NCI-H1048 (cell line): ENCODE data around the gene WFDC10B.
"Not testable (repeated sequence)": the region's sequence is repeated elsewhere in the genome, so short reads cannot be mapped to it uniquely, and the experiment has no call there.

Experiments
- DNase-seq: peaks from one replicate; lab custom pipeline; 2025; lab: John Stamatoyannopoulos, UW

Gene WFDC10B

GRCh38 chr20:45704969-45705637 lies at the start of gene WFDC10B:
TSS of gene WFDC10B (minus strand) at chr20:45705019. CDS start at chr20:45685992, 19,027 bp downstream.
- DNase-seq: no peak

DNA sequence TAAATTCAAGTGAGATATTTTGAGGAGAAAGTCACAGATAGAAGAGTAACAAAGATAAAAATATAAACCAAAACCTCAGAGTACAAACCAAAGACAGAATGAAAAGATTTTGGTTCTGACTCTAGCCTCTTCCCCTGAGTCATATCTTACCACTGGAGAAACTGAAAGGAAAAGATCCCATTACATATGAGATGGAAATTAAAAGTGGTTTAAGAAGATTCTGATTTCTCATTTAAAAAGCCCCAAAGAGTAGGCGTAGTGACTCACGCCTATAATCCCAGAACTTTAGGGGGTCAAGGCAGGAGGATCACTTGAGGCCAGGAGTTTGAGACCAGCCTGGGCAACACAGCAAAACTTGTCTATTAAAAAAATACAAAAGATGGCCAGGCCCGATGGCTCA lies 47.9 kb upstream of the WFDC10B start:
- DNase-seq: no peak

- no peak for DNase-seq
Observed at GRCh38 chr20:45751721-45752120, 46.9 kb upstream of the WFDC10B start.

- DNase-seq: no peak
Observed at GRCh38 chr20:45745015-45745414, 40.2 kb upstream of the WFDC10B start.

DNA sequence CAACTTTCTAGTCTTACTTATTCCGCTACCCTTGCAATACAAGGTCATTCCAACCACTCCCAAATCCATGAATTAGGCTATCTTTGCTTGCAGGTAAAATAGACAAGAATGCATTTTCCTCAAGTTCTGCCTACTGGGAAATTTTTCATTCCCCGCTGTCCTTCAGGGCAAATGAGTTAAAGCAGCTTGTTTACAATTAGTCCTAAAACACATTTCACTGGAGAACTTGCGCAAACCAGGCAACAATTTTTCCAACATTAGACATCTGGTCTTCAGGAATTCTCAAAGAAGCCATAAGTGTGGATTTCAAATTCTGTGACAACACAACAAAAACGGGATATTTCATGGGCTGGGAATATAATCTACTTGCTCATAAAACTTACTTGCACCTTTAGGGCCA lies 37.8 kb upstream of the WFDC10B start:
- no peak for DNase-seq

- no peak for DNase-seq
Observed at GRCh38 chr20:45735988-45736387, 31.2 kb upstream of the WFDC10B start.

DNA sequence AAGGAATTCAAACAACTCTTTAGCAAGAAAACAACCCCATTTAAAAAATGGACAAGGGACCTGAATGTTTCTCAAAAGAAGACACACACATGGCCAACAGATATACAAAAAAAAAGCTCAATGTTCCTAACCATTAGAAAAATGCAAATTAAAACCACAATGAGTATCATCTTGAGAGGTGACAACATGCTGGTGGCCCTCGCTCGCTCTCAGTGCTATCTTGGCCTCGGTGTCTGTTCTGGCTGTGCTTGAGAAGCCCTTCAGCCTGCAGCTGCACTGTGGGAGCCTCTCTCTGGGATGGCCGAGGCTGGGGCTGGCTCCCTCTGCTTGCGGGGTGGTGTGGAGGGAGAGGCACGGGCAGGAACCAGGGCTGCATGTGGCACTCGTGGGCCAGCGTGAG lies 30.7 kb upstream of the WFDC10B start:
- DNase-seq: no peak

DNA sequence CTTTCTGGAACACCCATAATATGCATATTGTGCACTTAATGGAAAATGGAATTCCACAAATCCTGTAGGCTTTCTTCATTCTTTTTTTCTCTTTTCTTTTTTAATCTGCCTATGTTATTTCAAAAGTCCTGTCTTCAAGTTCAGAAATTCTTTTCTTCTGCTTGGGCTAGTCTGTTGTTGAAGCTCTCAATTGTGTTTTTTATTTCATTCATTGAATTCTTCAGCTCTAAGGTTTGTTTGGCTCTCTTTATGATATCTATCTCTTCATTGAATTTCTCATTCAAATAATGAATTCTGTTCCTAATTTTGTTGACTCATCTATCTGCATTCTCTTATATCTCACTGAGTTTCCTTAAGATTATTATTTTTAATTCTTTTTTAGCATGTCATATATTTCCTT lies 27.4 kb upstream of the WFDC10B start:
- no peak for DNase-seq

- no peak for DNase-seq
Observed at GRCh38 chr20:45727044-45727443, 22.2 kb upstream of the WFDC10B start.

DNA sequence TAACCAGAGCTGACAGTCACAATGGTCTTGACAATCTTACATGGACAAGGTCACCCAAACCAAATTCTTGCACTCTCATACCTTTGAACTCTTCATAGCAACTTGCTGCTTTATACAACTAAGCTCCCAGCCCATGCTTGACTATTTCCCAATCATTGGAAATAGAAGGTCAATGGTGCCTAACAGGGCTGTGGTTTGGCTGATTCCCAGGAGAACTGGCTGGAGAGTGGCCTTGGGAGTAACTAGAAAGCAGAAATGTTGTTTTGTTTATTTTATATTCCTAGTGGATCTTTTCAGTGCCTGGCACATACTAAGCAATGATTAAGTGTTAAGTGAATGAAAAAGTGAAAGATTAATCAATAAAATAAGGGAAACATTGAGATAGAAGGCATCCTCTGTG lies 20.3 kb upstream of the WFDC10B start:
- DNase-seq: no peak

DNA sequence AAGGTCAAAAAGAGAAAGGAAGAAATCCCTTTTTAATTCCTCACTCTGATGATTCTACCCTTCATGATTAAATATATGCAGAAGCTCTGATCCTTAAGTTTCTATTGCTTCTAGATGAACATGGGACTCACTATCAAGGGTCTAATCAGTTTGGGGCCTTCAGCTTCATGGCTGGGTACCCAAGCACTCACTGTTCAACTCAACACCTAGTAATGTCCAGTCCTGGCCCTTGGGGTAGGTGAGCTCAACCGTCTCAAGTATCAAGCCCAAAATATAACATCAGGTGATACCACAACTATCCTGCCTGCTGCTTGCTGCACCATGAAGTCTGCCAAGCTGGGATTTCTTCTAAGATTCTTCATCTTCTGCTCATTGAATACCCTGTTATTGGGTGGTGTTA lies 17.2 kb upstream of the WFDC10B start, which contains the start of gene SPINT4:
SPINT4 (plus strand) TSS at position 301 of the 400 bp plus-strand sequence; CDS start at position 322, 21 bp downstream.
- no peak for DNase-seq

DNA sequence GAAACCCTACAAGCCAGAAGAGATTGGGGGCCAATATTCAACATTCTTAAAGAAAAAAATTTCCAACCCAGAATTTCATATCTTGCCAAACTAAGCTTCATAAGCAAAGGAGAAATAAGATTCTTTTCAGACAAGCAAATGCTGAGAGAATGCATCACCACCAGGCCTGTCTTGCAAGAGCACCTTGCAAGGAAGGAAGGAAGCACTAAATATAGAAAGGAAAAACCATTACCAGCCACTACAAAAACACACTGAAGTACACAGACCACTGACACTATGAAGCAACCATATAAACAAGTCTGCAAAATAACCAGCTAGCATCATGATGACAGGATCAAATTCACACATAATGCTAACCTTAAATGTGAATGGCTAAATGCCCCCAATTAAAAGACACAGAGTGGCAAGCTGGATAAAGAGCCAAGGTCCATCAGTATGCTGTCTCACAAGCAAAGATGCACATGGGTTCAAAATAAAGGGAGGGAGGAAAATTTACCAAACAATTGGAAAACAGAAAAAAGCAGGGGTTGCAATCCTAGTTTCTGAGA lies 11.4 kb upstream of the WFDC10B start:
- not testable (repeated sequence) for DNase-seq

DNA sequence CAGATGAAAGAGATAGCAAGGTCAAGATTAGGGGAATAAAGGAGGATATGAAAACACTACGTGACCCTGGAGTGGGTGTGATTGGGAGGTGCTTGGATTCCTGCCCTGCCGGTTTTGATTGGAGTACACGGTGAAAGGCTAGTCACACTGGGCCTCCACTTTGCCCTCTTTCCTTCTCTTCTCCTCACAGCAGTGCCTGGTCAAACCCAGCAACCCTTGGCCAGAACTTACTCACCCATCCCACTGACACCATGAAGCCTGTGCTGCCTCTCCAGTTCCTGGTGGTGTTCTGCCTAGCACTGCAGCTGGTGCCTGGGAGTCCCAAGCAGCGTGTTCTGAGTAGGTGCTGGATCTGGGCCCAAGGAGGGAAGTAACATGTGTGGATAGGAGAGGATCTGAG lies 2.9 kb downstream of the WFDC10B start, which contains the start of gene WFDC13:
WFDC13 (plus strand) TSS at position 166 of the 400 bp plus-strand sequence; CDS start at position 252, 86 bp downstream.
- DNase-seq: no peak

- no peak for DNase-seq
Observed at GRCh38 chr20:45701104-45701503, 3.7 kb downstream of the WFDC10B start.

- no peak for DNase-seq
Observed at GRCh38 chr20:45695496-45695895, 9.3 kb downstream of the WFDC10B start.

DNA sequence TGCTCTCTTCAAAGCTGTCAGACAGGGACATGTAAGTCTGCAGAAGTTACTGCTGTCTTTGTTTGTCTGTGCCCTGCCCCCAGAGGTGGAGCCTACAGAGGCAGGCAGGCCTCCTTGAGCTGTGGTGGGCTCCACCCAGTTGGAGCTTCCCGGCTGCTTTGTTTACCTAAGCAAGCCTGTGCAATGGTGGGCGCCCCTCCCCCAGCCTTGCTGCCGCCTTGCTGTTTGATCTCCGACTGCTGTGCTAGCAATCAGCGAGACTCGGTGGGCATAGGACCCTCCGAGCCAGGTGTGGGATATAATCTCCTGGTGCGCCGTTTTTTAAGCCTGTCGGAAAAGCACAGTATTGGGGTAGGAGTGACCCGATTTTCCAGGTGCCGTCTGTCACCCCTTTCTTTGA lies 11.5 kb downstream of the WFDC10B start:
- not testable (repeated sequence) for DNase-seq

- DNase-seq: no peak
Observed at GRCh38 chr20:45685896-45686295, 18.9 kb downstream of the WFDC10B start.

DNA sequence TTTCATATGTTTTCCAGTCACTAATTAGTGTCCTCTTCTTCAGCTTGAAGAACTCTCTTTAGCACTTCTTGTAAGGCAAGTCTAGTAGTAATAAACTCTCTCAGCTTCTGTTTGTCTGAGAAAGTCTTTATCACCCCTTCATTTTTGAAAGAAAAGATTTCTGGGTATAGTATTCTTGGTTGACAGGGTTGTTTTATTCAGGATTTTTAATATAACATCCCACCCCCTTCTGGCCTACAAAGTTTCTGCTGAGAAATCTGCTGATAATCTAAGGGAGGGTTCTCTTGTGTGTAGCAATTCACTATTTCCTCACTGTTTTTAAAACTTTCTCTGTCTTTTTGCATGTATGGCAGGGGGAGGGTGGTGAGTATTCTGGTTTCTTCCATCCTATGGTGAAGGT lies 25.2 kb downstream of the WFDC10B start:
- DNase-seq: no peak

- no peak for DNase-seq
Observed at GRCh38 chr20:45672765-45673164, 32.1 kb downstream of the WFDC10B start.

- DNase-seq: no peak
Observed at GRCh38 chr20:45670139-45670538, 34.7 kb downstream of the WFDC10B start, which contains the start of gene WFDC11. TSS of gene WFDC11 (minus strand) at chr20:45670239. CDS start at chr20:45650600, 19,639 bp downstream.

DNA sequence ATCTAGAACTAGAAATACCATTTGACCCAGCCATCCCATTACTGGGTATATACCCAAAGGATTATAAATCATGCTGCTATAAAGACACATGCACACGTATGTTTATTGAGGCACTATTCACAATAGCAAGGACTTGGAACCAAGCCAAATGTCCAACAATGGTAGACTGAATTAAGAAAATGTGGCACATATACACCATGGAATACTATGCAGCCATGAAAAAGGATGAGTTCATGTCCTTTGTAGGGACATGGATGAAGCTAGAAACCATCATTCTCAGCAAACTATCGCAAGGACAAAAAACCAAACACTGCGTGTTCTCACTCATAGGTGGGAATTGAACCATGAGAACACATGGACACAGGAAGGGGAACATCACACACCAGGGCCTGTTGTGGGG lies 47.8 kb downstream of the WFDC10B start:
- not testable (repeated sequence) for DNase-seq

GRCh38 chr20:45651726-45652125 lies 53.1 kb downstream of the WFDC10B start:
- not testable (repeated sequence) for DNase-seq

- no peak for DNase-seq
Observed at GRCh38 chr20:45649312-45649863, 55.4 kb downstream of the WFDC10B start.
